Peyer's patch (tissue), 4 donors: ENCODE results near the gene RAB40C. TPM values are rescaled to one million over a fixed set of nuclear protein-coding genes. Genes with fewer than 3 reads are reported as not detected.
A peak's percentile ranks its signal among the peaks of the same experiment; 100 is the strongest.

Experiments used
- DNase-seq, 3 donors: peaks; one replicate each; pipeline ENCODE4 v3.0.0-alpha.2; 2017 to 2019
- H3K27ac ChIP-seq, 4 donors: fragments of 200-600 bp; sonication (generic); one replicate each; pipeline ENCODE4 v1.5.1; 2016 to 2019
- H3K27me3 ChIP-seq, 2 donors: fragments of 200-600 bp; sonication (generic); one replicate each; pipeline ENCODE4 v1.5.1; 2019
- H3K36me3 ChIP-seq, 3 donors: fragments of 200-600 bp; sonication (generic); one replicate each; pipeline ENCODE4 v1.5.1; 2016 to 2019
- H3K4me1 ChIP-seq, 4 donors: fragments of 200-600 bp; sonication (generic); one replicate each; pipeline ENCODE4 v1.5.1; 2016 to 2019
- H3K4me3 ChIP-seq, 4 donors: fragments of 200-600 bp; sonication (generic); 1 replicate in 3 of 4; 2 replicates in 1 of 4; pipeline ENCODE4 v1.5.1; 2016 to 2019; ENCODE audit warnings: mild to moderate bottlenecking in 1 of 4
- H3K9me3 ChIP-seq, 4 donors: fragments of 200-600 bp; sonication (generic); one replicate each; pipeline ENCODE4 v1.5.1; 2016 to 2019; ENCODE audit warnings: mild to moderate bottlenecking in 1 of 4
- POLR2A ChIP-seq, 2 donors: fragments of 450-650 bp; IDR thresholded peaks; one replicate each; pipeline ENCODE4 v1.5.1; 2017; ENCODE audit warnings: antibody characterized with exemption in 2 of 2, mild to moderate bottlenecking in 2 of 2, moderate library complexity in 2 of 2
- total RNA-seq, 4 donors: library from RNA; depleted of rRNA; stranded (reverse); fragments of >200 nt; gene quantifications; one replicate each; pipeline ENCODE4 v1.1.0, GENCODE V29; 2016
- TF ChIP-seq, protein P1 (sequence below), 6 experiments: fragments of 450-650 bp in 4 of 6; fragments of 200-600 bp in 2 of 6; sonication (generic) in 1 of 6; IDR thresholded peaks; one replicate each; pipeline ENCODE4 v1.5.1; 2017 to 2019; ENCODE audit warnings: antibody characterized with exemption in 6 of 6, mild to moderate bottlenecking in 3 of 6, moderate library complexity in 1 of 6

Gene RAB40C
- total RNA-seq, 4 donors from 2014 or later: 27.2 to 83.6 (median 62.7) TPM

DNA sequence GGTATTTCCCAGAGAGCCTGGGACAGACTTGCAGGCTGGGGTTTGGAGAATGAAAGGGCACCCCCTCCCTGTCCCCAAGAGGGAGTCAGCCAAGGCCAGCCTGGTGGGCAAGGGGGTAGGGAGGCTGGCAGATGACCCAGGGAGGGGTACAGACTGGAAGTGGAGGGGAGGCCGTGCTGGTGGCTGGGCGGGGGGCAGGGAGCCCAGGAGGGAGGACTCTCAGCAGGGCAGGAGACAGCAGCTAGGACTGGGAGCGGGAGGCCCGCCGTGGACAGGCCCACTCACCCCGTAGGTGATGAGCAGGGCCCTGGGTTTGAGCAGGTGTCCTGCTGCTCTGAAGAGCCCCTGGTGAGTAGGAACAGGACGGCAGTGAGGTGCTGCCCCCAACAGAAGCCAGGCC is 45.1 kb downstream of the RAB40C start:
- no peak for DNase-seq
- Histone ChIP-seq H3K27me3 (no peaks in the 10 kb centered on the region), H3K27ac (no peak overlapping the region), H3K36me3 (peaks cover 0 to 13% (median 0%) of the 10 kb centered on the region in 3 donors), H3K4me3 (peak overlapping the region in 2 of 4 donors; percentile 60 to 95), H3K4me1 (peaks cover 0 to 31% (median 16%) of the 10 kb centered on the region in 4 donors), H3K9me3 (no peaks in the 10 kb centered on the region)
- TF ChIP-seq POLR2A (IDR thresholded peaks at IDR 0.05): no peak
- TF ChIP-seq, protein P1, sequence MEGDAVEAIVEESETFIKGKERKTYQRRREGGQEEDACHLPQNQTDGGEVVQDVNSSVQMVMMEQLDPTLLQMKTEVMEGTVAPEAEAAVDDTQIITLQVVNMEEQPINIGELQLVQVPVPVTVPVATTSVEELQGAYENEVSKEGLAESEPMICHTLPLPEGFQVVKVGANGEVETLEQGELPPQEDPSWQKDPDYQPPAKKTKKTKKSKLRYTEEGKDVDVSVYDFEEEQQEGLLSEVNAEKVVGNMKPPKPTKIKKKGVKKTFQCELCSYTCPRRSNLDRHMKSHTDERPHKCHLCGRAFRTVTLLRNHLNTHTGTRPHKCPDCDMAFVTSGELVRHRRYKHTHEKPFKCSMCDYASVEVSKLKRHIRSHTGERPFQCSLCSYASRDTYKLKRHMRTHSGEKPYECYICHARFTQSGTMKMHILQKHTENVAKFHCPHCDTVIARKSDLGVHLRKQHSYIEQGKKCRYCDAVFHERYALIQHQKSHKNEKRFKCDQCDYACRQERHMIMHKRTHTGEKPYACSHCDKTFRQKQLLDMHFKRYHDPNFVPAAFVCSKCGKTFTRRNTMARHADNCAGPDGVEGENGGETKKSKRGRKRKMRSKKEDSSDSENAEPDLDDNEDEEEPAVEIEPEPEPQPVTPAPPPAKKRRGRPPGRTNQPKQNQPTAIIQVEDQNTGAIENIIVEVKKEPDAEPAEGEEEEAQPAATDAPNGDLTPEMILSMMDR (IDR thresholded peaks at IDR 0.05): no peak

DNA sequence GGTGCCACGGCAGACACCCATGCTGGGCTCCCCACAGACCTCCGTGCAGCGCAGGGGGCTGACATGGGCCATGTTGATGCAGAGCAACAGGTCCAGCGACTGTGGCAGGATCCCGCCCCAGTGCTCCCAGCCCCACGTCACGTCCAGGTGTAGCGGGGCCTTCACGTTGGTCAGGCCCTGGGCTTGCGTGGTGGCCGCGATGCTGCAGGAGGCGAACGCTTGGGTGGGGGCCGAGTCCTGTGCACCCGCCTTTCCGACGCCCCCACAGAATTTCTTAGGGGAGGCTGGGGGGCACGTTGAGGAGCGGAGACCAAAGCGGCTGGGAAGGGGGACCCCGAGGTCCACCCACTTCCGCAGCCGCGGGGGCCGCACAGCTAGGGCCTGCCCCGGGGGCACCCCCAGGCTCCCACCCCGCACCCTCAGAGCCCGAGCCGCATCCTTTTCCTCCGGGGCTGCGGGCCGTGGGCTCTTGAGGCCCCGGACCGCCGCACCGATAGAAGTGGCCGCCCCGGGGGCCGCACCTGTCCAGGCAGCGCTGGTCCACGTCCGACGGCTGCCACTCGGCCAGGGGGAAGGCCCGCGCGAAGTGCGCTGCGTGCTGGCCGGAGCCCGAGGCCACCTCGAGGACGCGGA is 45.8 kb downstream of the RAB40C start:
- TF ChIP-seq, protein P1 (IDR thresholded peaks at IDR 0.05): no peak
- TF ChIP-seq POLR2A (IDR thresholded peaks at IDR 0.05): no peak
- peaks cover 0 to 13% (median 0%) of the 10 kb centered on the region in 3 donors for H3K36me3 ChIP-seq
- no peaks in the 10 kb centered on the region for H3K9me3 ChIP-seq
- H3K27me3 ChIP-seq: no peaks in the 10 kb centered on the region
- peaks cover 0 to 25% (median 15%) of the 10 kb centered on the region in 4 donors for H3K4me1 ChIP-seq
- peak overlapping the region; percentile 60 to 96 (median 88) for H3K4me3 ChIP-seq
- DNase-seq: no peak
- peak overlapping the region; percentile 87 to 98 (median 92) for H3K27ac ChIP-seq

DNA sequence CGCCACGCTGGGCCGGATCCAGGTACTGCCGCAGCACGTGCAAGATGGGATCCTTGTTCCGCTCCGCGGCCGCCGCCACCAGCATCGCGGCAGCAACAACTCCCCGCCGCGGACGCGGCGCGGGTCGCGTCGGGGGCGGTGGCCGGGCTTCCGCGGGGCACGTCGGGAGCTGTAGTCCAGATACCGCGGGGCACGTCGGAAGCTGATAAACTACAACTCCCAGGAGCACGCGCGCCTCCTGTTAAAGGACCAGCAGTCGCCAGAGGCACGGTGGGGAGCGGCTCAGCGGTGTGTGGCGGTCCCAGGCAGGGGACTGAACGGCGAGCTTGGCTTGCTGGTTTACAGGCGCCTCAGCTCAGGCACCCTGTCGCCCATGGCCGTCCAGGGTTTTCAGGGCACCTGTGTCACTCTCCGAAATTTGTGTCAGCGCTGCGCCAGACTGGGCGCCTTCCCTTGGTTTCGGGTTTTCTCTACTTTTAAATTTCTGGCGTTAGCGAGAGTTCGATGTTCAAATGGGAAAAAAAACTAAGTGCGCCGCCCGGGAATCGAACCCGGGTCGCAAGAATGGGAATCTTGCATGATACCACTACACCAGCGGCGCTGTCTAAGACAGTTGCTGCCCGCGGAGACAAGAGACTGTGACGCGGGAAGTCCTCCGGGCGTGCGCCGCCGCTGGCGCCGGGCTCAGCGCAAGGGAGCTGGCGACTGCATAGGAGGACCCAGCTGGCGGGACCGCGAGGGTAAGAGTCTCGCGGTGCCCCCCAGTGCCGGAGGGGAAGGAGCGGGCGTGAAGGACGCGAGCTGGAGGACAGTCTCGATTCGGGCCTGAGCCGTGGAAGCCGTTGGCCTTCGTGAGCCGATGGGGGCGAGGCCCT is 46.6 kb downstream of the RAB40C start, which contains the start of gene METTL26:
METTL26 (minus strand) TSS at position 100 of the 875 bp plus-strand sequence; CDS start at position 85, 15 bp downstream.
- Histone ChIP-seq H3K36me3 (peaks cover 0 to 13% (median 0%) of the 10 kb centered on the region in 3 donors), H3K4me1 (peaks cover 0 to 21% (median 12%) of the 10 kb centered on the region in 4 donors), H3K27me3 (no peaks in the 10 kb centered on the region), H3K9me3 (no peaks in the 10 kb centered on the region), H3K27ac (peak within 1 kb of the TSS; percentile 87 to 98 (median 92)), H3K4me3 (peak within 1 kb of the TSS; percentile 60 to 96 (median 88))
- peak; percentile 55 to 61 for TF ChIP-seq POLR2A (IDR thresholded peaks at IDR 0.05)
- TF ChIP-seq, protein P1 (IDR thresholded peaks at IDR 0.05): peak in 3 of 6 experiments; percentile 23 to 49 (median 39)
- peak; percentile 96 to 98 (median 97) for DNase-seq

DNA sequence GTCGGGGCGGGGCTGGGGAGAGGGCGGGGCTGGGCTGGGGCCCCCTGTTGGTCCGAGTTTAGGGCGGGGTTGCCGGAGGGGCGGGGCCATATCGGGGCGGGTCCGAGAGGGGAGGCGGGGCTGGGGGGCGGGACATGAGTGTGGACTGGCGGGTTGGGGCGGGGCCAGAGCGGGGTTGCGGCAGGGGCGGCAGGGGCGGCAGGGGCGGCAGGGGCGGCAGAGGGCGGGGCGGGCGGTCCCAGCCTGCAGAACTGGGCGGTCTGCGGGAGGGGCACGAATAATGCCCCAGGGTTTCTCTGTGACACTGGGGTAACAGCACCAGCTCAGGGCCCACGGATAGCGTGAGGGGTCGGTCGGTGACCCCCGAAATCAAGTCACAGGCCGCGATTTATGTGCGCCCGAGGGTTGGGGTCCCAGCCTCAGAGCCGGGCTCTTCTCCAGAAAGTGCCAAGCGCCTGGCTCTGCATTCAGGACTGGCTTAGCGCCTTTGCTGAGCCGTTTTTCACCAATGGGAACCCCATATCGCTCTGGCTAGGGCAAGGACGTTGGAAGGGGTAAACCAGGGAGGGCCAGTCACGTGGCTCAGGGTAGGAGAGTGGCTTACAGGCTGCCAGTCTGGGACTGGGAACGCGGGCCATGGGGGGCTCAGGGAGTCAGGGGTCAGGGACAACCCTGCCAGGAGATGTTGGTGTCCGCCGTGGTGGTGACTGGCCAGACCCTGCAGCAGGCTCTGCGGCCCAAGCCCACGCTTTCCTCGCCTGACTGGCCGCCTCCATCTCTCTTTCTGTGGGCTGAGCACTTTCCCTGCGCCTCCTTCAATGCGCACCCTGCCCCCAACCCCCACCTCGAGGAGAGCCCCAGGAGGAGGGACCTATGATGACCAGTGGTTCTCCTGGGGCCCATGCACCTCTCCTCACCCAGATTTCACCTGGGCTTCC is 47.5 kb downstream of the RAB40C start:
- peak overlapping the region; percentile 60 to 96 (median 88) for H3K4me3 ChIP-seq

More for the DNA sequence above, 47.5 kb downstream of the RAB40C start:
- TF ChIP-seq, protein P1 (IDR thresholded peaks at IDR 0.05): no peak
- TF ChIP-seq POLR2A (IDR thresholded peaks at IDR 0.05): no peak
- Histone ChIP-seq H3K4me1 (peaks cover 0 to 22% (median 12%) of the 10 kb centered on the region in 4 donors), H3K27ac (peak overlapping the region; percentile 87 to 98 (median 92)), H3K9me3 (no peaks in the 10 kb centered on the region), H3K27me3 (no peaks in the 10 kb centered on the region), H3K36me3 (peaks cover 0 to 13% (median 0%) of the 10 kb centered on the region in 3 donors)
- DNase-seq: peak in 2 of 3 donors; percentile 92 to 95
